T-helper 1 cell treated with Interleukin-12 subunit alpha and Interleukin-12 subunit beta and Interleukin-4 antibody, amounts not matched to agents 30 μg/mL and 1 μg/mL, for 36 hours (primary cell): Measurements from ENCODE around the gene KIRREL3.

Source experiments
- H3K27ac Mint-ChIP-seq: one replicate; pipeline ENCODE4 v1.8.0; 2021; ENCODE audit warnings: mild to moderate bottlenecking, mixed read lengths
- H3K27me3 Mint-ChIP-seq: one replicate; pipeline ENCODE4 v1.8.0; 2021; ENCODE audit warnings: low read depth, mixed read lengths
- H3K36me3 Mint-ChIP-seq: one replicate; pipeline ENCODE4 v1.8.0; 2021; ENCODE audit warnings: low read depth, mixed read lengths
- H3K4me1 Mint-ChIP-seq: one replicate; pipeline ENCODE4 v1.8.0; 2021; ENCODE audit warnings: low read depth, mixed read lengths
- H3K4me3 Mint-ChIP-seq: one replicate; pipeline ENCODE4 v1.8.0; 2021; ENCODE audit warnings: mild to moderate bottlenecking, moderate library complexity, mixed read lengths
- H3K9me3 Mint-ChIP-seq: one replicate; pipeline ENCODE4 v1.8.0; 2021; ENCODE audit warnings: mixed read lengths

KIRREL3 gene

GRCh38 chr11:126607374-126607773 lies 393.2 kb downstream of the KIRREL3 start:
- Mint-ChIP-seq H3K36me3 (no peaks in the 10 kb centered on the region), H3K4me1 (peaks cover 2% of the 10 kb centered on the region), H3K27ac (no peak overlapping the region), H3K9me3 (no peaks in the 10 kb centered on the region), H3K4me3 (no peak overlapping the region), H3K27me3 (peaks cover 4% of the 10 kb centered on the region)

GRCh38 chr11:126606484-126606883 lies 394.1 kb downstream of the KIRREL3 start:
- H3K9me3 Mint-ChIP-seq = no peaks in the 10 kb centered on the region
- H3K4me1 Mint-ChIP-seq = peaks cover 2% of the 10 kb centered on the region
- H3K36me3 Mint-ChIP-seq = no peaks in the 10 kb centered on the region
- H3K27me3 Mint-ChIP-seq = peaks cover 4% of the 10 kb centered on the region
- no peak overlapping the region for H3K27ac Mint-ChIP-seq
- no peak overlapping the region for H3K4me3 Mint-ChIP-seq

GRCh38 chr11:126604461-126604860 lies 396.1 kb downstream of the KIRREL3 start:
- H3K27me3 Mint-ChIP-seq = peaks cover 11% of the 10 kb centered on the region
- no peak overlapping the region for H3K4me3 Mint-ChIP-seq
- no peaks in the 10 kb centered on the region for H3K9me3 Mint-ChIP-seq
- no peak overlapping the region for H3K27ac Mint-ChIP-seq
- no peaks in the 10 kb centered on the region for H3K36me3 Mint-ChIP-seq
- peaks cover 2% of the 10 kb centered on the region for H3K4me1 Mint-ChIP-seq

GRCh38 chr11:126603486-126603885 lies 397.1 kb downstream of the KIRREL3 start:
- Mint-ChIP-seq H3K27ac (no peak overlapping the region), H3K9me3 (no peaks in the 10 kb centered on the region), H3K4me1 (peaks cover 2% of the 10 kb centered on the region), H3K36me3 (no peaks in the 10 kb centered on the region), H3K27me3 (peaks cover 15% of the 10 kb centered on the region), H3K4me3 (no peak overlapping the region)

DNA sequence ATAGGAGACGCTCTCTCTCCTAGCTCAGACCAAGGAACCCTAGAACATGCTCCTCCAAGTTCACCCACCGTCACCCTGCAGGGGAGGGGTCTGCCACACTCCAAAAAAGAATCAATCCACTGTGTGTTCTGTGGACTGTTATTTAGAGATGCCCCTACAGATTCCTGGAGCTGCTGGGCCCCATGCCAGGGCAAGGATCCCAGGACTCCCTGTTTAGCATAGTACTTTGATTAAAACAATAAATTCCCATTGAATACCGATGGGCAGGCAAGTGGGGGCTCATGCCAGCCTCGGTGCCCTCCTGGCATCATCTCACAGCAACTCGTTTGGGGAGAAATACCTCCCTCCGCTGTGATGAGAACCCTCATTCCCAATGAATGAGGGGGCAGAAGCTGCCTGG lies 397.6 kb downstream of the KIRREL3 start:
- Mint-ChIP-seq H3K9me3 (no peaks in the 10 kb centered on the region), H3K4me3 (no peak overlapping the region), H3K36me3 (no peaks in the 10 kb centered on the region), H3K4me1 (peaks cover 2% of the 10 kb centered on the region), H3K27me3 (peaks cover 15% of the 10 kb centered on the region), H3K27ac (no peak overlapping the region)

- no peak overlapping the region for H3K27ac Mint-ChIP-seq
- H3K4me1 Mint-ChIP-seq = peaks cover 2% of the 10 kb centered on the region
- H3K27me3 Mint-ChIP-seq = peaks cover 15% of the 10 kb centered on the region
- no peaks in the 10 kb centered on the region for H3K9me3 Mint-ChIP-seq
- H3K4me3 Mint-ChIP-seq = no peak overlapping the region
- H3K36me3 Mint-ChIP-seq = no peaks in the 10 kb centered on the region
These were observed 398.1 kb downstream of the KIRREL3 start for GRCh38 chr11:126602349-126602940.

DNA sequence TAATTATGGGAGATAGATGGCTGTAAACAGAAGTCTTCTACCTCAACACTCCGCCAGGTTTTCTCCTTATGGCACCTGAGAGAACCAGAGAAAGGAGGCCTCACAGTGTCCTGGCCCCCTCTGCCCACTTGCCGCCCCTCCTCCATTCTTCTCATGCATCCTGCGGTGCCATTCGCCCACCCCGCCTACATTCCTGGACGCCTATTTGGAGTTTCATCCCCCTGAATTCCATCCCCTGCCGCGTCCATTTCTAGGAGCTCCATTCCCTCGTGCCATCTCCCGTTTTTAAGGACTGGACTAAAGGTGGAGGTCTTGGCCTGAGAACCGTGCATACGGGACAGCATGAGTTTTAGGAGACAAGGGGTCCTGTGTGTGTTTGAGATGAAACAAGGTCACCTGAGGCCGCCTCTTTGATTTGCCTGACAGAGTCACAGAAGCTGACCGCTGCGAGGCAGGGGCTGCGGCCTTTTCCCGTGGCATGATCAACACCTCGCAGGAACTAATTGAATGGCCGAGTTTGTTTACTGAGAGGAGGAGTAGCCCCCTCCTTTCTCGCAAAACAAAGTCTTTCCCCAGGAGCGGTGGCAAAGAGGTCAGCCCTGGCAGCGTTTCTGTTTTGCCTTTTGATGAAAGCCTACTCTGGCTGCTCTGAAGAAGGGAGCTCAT lies 398.9 kb downstream of the KIRREL3 start:
- Mint-ChIP-seq H3K27ac (no peak overlapping the region), H3K36me3 (no peaks in the 10 kb centered on the region), H3K27me3 (peaks cover 15% of the 10 kb centered on the region), H3K4me1 (no peaks in the 10 kb centered on the region), H3K4me3 (no peak overlapping the region), H3K9me3 (no peaks in the 10 kb centered on the region)

DNA sequence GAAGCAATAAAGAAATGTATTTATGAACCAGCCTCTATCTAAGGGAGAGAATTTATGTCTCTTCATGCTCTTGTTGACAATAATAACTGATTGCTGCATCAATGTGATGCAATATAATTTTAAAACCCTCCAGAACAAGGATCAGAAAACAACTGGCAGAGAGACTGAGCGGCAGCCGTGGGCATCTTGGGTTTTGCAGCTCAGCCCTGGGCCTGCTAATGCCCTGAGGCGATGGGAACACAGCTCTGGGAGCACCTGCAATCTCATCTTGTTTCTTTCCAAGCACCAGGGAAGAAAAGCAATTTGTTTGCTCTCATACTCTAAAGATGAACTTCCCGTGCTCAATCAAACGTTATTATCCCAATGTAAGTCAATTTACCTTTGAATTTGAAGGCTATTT lies 399.4 kb downstream of the KIRREL3 start:
- Mint-ChIP-seq H3K9me3 (no peaks in the 10 kb centered on the region), H3K4me1 (no peaks in the 10 kb centered on the region), H3K4me3 (no peak overlapping the region), H3K36me3 (no peaks in the 10 kb centered on the region), H3K27me3 (peaks cover 15% of the 10 kb centered on the region), H3K27ac (no peak overlapping the region)

DNA sequence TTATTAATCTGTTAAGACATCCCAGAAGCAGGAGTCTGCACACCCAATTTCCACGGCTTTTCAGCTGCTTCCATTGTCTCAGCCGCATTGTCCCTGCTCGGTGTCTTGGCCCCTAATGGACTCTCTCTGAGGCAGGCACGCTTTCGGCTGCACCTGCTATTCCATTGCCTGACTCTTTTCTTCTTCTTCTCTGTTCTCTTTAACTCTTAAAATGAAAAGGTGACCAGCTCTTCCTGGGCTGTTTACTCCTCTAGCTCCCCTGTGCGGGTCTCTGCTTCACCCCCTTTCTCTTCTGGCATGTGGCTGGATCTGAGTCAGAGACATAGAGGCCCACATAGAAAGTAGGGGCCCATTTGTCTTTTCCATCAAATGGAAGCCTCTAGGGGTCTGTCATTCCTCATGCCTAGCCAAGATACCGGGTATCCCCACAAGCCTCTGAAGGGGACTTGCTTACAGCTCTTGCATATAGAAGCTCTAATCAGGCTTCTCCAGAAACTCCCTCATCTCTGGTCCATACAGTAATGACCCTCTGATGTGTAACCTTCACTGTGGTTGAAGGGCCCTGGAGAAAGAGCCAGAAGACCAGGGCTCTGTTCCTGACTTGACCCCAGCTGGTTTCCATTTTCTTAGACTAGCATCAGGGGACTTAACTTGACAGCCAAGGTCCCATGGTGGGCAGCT lies 401.2 kb downstream of the KIRREL3 start:
- no peaks in the 10 kb centered on the region for H3K9me3 Mint-ChIP-seq
- H3K4me3 Mint-ChIP-seq = no peak overlapping the region
- H3K36me3 Mint-ChIP-seq = no peaks in the 10 kb centered on the region
- H3K4me1 Mint-ChIP-seq = no peaks in the 10 kb centered on the region
- no peak overlapping the region for H3K27ac Mint-ChIP-seq
- peaks cover 15% of the 10 kb centered on the region for H3K27me3 Mint-ChIP-seq

- Mint-ChIP-seq H3K9me3 (no peaks in the 10 kb centered on the region), H3K4me3 (no peak overlapping the region), H3K27ac (no peak overlapping the region), H3K27me3 (peaks cover 12% of the 10 kb centered on the region), H3K36me3 (no peaks in the 10 kb centered on the region), H3K4me1 (no peaks in the 10 kb centered on the region)
These were observed 402.0 kb downstream of the KIRREL3 start for GRCh38 chr11:126598344-126599216.

DNA sequence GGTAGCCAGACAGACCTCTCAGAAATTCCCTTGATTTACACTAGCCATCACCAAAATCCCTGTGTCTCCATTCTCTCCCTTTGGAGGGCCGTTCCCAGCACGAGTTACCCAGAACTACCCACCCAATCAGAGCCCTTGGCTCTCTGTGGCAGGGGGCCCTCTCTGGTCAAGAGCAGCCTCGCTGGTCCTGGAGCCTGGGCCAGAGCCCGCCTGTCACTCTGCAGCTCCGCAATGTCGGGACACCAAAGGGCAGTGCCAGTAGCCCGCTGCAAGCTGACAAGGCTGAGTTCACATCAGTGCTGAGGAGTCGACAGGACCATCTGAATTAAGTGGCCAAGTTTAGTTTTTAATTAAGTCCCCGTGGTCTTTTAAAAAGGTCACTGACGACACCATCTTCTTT lies 403.5 kb downstream of the KIRREL3 start:
- Mint-ChIP-seq H3K9me3 (no peaks in the 10 kb centered on the region), H3K36me3 (no peaks in the 10 kb centered on the region), H3K4me1 (no peaks in the 10 kb centered on the region), H3K27ac (no peak overlapping the region), H3K4me3 (no peak overlapping the region), H3K27me3 (peaks cover 12% of the 10 kb centered on the region)

GRCh38 chr11:126596474-126596873 lies 404.1 kb downstream of the KIRREL3 start:
- peaks cover 12% of the 10 kb centered on the region for H3K27me3 Mint-ChIP-seq
- no peaks in the 10 kb centered on the region for H3K9me3 Mint-ChIP-seq
- H3K4me3 Mint-ChIP-seq = no peak overlapping the region
- no peak overlapping the region for H3K27ac Mint-ChIP-seq
- no peaks in the 10 kb centered on the region for H3K36me3 Mint-ChIP-seq
- no peaks in the 10 kb centered on the region for H3K4me1 Mint-ChIP-seq

DNA sequence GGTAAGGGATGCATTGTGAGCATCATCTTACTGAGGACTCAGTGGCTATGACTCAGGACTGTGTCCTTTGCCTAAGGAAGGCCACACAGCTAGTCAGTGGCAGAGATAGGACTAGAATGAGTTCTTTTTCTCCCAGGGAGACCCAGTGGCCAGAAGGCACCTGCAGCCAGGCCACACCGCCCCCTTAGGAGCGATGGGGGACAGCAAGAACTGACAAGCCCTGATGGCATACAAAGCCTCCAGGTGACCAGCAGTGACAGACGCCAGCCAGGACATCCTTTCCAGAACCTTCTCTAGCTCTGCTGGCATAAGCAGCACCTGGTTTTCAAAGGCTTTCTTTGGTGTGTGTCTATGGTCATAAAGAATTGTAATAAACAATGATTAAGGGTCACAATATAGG lies 405.0 kb downstream of the KIRREL3 start:
- Mint-ChIP-seq H3K27ac (no peak overlapping the region), H3K4me3 (no peak overlapping the region), H3K36me3 (no peaks in the 10 kb centered on the region), H3K9me3 (no peaks in the 10 kb centered on the region), H3K27me3 (peaks cover 7% of the 10 kb centered on the region), H3K4me1 (no peaks in the 10 kb centered on the region)

DNA sequence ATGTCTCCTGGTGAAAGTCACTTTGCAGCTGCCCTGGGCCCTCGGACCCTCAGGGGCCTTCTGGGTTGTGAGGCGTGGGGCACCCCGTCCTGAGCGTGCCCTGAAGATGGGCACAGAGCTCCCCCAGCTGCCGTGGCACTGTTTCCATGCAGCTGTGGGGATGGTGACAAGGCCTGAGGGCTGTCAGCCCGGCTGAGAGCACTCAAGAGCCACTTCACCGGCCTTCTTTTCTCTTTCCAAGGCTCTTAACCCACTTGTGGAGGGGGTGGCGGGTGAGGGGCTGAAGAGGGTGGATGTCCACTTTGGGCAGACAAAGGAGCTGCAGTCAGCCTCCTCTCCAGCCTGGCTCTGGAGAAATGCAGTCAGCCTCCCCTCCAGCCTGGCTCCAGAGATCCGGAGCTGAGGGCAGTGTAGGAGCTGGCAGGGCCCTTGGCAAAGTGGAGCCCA lies 405.6 kb downstream of the KIRREL3 start:
- no peak overlapping the region for H3K4me3 Mint-ChIP-seq
- no peaks in the 10 kb centered on the region for H3K4me1 Mint-ChIP-seq
- no peaks in the 10 kb centered on the region for H3K9me3 Mint-ChIP-seq
- no peak overlapping the region for H3K27ac Mint-ChIP-seq
- peaks cover 4% of the 10 kb centered on the region for H3K27me3 Mint-ChIP-seq
- H3K36me3 Mint-ChIP-seq = no peaks in the 10 kb centered on the region
